K562 (cell line): ENCODE results near the gene GGPS1. TPM values are rescaled to one million over a fixed set of nuclear protein-coding genes. Genes with fewer than 3 reads are reported as not detected.

ENCODE experiments used
- ARID4B ChIP-seq: sonication (generic); formaldehyde crosslinking; IDR thresholded peaks from 2 replicates; pipeline ENCODE4 v1.8.0; 2022; ENCODE audit warnings: mild to moderate bottlenecking, missing genetic modification reagents
- CBX1 ChIP-seq: sonication (generic); IDR thresholded peaks from 2 replicates; pipeline ENCODE4 v1.6.1; 2016; ENCODE audit warnings: antibody characterized with exemption, low read depth, mild to moderate bottlenecking
- CBX5 ChIP-seq: IDR thresholded peaks from 2 replicates; pipeline ENCODE4 v1.6.1; 2014; ENCODE audit warnings: low read depth, borderline replicate concordance
- EHMT2 ChIP-seq: fragments of 450-650 bp; IDR thresholded peaks from 2 replicates; pipeline ENCODE4 v1.6.1; 2018; ENCODE audit warnings: antibody characterized with exemption
- FOXA1 ChIP-seq: fragments of 450-650 bp; IDR thresholded peaks from 2 replicates; pipeline ENCODE4 v1.6.1; 2016; ENCODE audit warnings: mild to moderate bottlenecking, borderline replicate concordance
- HMBOX1 ChIP-seq: sonication (generic); IDR thresholded peaks from 2 replicates; pipeline ENCODE4 v1.6.1; 2016
- PTTG1 ChIP-seq: fragments of 450-650 bp; IDR thresholded peaks from 2 replicates; pipeline ENCODE4 v1.6.1; 2016; ENCODE audit warnings: low read depth, mild to moderate bottlenecking, missing genetic modification characterization, missing compliant biosample characterization
- SREBF2 ChIP-seq: sonication (generic); formaldehyde crosslinking; IDR thresholded peaks from 2 replicates; pipeline ENCODE4 v1.4.0; 2020; ENCODE audit warnings: mild to moderate bottlenecking, missing genetic modification reagents
- TFAM ChIP-seq: fragments of 250-450 bp; sonication (Bioruptor Pico); conservative IDR thresholded peaks from 2 replicates; pipeline ENCODE4 v1.5.0; 2021; ENCODE audit warnings: mild to moderate bottlenecking, moderate library complexity
- ZNF584 ChIP-seq: fragments of 200-800 bp; sonication (Bioruptor generic); IDR thresholded peaks from 2 replicates; pipeline ENCODE4 v1.6.1; 2016; ENCODE audit warnings: low read depth, mild to moderate bottlenecking, missing genetic modification characterization, missing compliant biosample characterization
- ZNF609 ChIP-seq: sonication (generic); formaldehyde crosslinking; IDR thresholded peaks from 2 replicates; pipeline ENCODE4 v1.8.1; 2023; ENCODE audit warnings: missing genetic modification reagents, mild to moderate bottlenecking, borderline replicate concordance
- polyA plus RNA-seq, 8 experiments: library from polyadenylated mRNA; depleted of rRNA in 4 of 8; stranded (reverse) in 5 of 8; unstranded in 3 of 8; fragments of >200 nt; fragmentation: Nextera tagmentation in 2 of 8; fragmentation: Illumina TruSeq in 1 of 8; extraction: Ambion mirVana in 2 of 8; extraction: Trizol in 1 of 8; gene quantifications; 2 replicates each; pipeline versions ENCODE4 v1.2.1 to v1.2.3, GENCODE V29; 2011 to 2014; ENCODE audit warnings: inconsistent platforms in 1 of 8, missing spikeins in 1 of 8
- total RNA-seq, 7 experiments: library from RNA; depleted of rRNA in 6 of 7; stranded (reverse); fragments of >200 nt in 6 of 7; fragmentation: Illumina TruSeq in 2 of 7; extraction: Trizol in 2 of 7; gene quantifications; 2 replicates each; pipeline versions ENCODE4 v1.2.1 to v1.2.3, GENCODE V29; 2011 to 2021; ENCODE audit warnings: low replicate concordance in 1 of 7
- TF ChIP-seq, protein P1 (sequence below): sonication (generic); formaldehyde crosslinking; IDR thresholded peaks from 2 replicates; pipeline ENCODE4 v1.8.1; 2023; ENCODE audit warnings: mild to moderate bottlenecking, missing genetic modification reagents

GGPS1 gene
- total and polyA plus RNA-seq, 9 of the 15 experiments (the other 6 are each of a cell fraction or from before 2014, with no cell fraction given), result 18.8 to 104 (median 56.3) TPM

DNA sequence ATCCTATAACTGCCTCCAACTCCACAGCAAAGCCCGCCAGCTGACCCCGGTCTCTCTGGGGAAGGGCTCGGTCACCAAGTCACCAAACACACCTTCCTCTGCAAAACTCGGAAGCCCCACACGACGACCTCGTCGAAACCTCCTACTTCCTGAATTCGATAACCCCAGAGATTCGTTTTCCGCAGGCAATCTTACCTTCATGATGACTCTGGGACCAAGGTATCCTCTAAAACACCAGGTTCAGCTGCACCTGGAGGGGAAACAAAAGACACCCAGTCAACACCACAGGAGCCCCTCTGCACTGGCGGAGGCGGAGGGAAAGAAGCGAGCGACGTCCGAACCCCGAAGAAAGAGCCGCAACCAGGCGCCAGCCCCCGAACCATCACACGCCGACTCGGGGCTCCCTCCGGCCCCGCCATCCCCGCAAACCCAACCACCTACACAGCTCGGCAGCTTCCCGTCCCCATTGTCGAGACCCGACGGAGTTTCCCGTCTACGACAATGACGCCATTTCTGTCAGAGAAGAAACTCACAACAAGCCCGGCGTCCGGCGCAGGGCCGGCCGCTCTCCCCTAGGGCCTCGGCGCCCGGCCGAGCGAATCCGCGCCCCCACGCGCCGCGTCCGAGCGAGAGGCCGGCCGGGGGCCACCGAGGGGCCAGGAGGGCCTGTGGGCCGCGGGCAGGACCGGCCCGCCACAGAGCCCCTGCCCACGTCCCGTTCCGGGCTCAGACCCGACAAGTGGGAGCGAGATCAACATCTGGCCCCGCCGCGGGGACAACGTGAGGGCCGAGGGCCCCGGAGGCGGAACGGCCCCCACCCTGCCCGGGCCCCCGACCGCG is 1.4 kb upstream of the GGPS1 start (continued):
- TF ChIP-seq HMBOX1, result no peak
- TF ChIP-seq ZNF584 (CRISPR knock-in tag), result no peak
- peak; percentile 84; the same call in 1 of the 2 replicates for TF ChIP-seq ZNF609
- TF ChIP-seq FOXA1, result no peak
- no peak for TF ChIP-seq CBX5
- TF ChIP-seq PTTG1 (tag), result no peak
- no peak for TF ChIP-seq EHMT2
- TF ChIP-seq SREBF2, result no peak
- TF ChIP-seq ARID4B (CRISPR knock-in tag), result no peak; the same call in 1 of the 2 replicates
- TF ChIP-seq, protein P1, sequence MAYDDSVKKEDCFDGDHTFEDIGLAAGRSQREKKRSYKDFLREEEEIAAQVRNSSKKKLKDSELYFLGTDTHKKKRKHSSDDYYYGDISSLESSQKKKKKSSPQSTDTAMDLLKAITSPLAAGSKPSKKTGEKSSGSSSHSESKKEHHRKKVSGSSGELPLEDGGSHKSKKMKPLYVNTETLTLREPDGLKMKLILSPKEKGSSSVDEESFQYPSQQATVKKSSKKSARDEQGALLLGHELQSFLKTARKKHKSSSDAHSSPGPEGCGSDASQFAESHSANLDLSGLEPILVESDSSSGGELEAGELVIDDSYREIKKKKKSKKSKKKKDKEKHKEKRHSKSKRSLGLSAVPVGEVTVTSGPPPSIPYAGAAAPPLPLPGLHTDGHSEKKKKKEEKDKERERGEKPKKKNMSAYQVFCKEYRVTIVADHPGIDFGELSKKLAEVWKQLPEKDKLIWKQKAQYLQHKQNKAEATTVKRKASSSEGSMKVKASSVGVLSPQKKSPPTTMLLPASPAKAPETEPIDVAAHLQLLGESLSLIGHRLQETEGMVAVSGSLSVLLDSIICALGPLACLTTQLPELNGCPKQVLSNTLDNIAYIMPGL, result no peak; the same call in 1 of the 2 replicates
- TF ChIP-seq TFAM (CRISPR knock-in tag), result no peak
- no peak; the same call in 1 of the 2 replicates for TF ChIP-seq CBX1
